Neural crest cell (in vitro differentiated cells): ENCODE measurements around the gene HK3. TPM values are rescaled to one million over a fixed set of nuclear protein-coding genes. Genes with fewer than 3 reads are reported as not detected.
"Not testable (repeated sequence)": the region's sequence is repeated elsewhere in the genome, so short reads cannot be mapped to it uniquely, and the experiment has no call there.

Experiments used
- DNase-seq: peaks from one replicate; pipeline ENCODE4 v3.0.0; 2021; ENCODE audit warnings: low read depth, mixed read lengths, low spot score
- H3K27ac Mint-ChIP-seq: one replicate; pipeline ENCODE4 v1.8.0; 2021; ENCODE audit warnings: mild to moderate bottlenecking, mixed read lengths; ENCODE audit not compliant: unreplicated experiment
- H3K27me3 Mint-ChIP-seq: 2 replicates; pipeline ENCODE4 v1.8.0; 2021; ENCODE audit warnings: low read depth, mild to moderate bottlenecking, mixed read lengths
- H3K36me3 Mint-ChIP-seq: 2 replicates; pipeline ENCODE4 v1.8.0; 2021; ENCODE audit warnings: low read depth, mild to moderate bottlenecking, mixed read lengths
- H3K4me1 Mint-ChIP-seq: 2 replicates; pipeline ENCODE4 v1.8.0; 2021; ENCODE audit warnings: mixed read lengths
- H3K4me3 Mint-ChIP-seq: one replicate; pipeline ENCODE4 v1.8.0; 2021; ENCODE audit warnings: mild to moderate bottlenecking, mixed read lengths
- H3K9me3 Mint-ChIP-seq: 2 replicates; pipeline ENCODE4 v1.8.0; 2021; ENCODE audit warnings: mixed read lengths
- total RNA-seq: library from RNA; stranded (reverse); gene quantifications from 2 replicates; pipeline ENCODE4 v1.2.1, GENCODE V29; 2021
- TF ChIP-seq, protein P1 (sequence below): fragments of 200-600 bp; sonication (generic); conservative IDR thresholded peaks from 2 replicates; pipeline ENCODE4 v1.5.0; 2021; ENCODE audit warnings: antibody characterized with exemption, mild to moderate bottlenecking

Gene HK3
- total RNA-seq, 1 donor from 2014 or later, result not detected

DNA sequence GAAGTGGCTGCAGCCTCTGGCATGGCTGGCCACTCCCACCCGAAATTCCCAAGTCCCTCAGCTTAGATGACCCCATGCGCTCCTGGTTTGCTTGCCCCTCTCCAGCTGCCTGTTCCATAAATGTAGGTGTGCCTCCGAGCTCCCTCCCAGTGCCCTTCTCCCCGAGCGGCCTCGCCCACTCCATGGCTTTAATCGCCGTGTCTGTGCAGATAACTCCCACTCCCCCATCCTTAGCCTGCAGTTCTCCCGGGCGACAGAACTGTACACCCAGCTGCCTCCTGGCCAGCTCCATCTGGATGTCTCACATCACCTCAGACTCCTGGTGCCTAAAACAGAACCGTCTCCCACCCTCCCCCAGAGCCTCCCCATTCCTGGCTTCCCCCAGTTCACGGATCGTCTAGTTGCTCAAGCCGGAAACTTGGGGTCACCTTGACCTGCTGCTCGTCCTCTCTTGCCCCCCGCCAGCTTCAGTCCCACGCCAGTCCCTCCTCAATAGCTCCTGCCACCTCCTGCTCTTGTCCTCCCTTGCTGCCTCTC, 24.1 kb downstream of the HK3 start:
- Mint-ChIP-seq H3K27me3 (peaks cover 30% of the 10 kb centered on the region), H3K4me1 (no peaks in the 10 kb centered on the region), H3K9me3 (no peaks in the 10 kb centered on the region), H3K27ac (peak overlapping the region; percentile 85), H3K4me3 (no peak overlapping the region), H3K36me3 (no peaks in the 10 kb centered on the region)
- DNase-seq, result no peak
- TF ChIP-seq, protein P1, sequence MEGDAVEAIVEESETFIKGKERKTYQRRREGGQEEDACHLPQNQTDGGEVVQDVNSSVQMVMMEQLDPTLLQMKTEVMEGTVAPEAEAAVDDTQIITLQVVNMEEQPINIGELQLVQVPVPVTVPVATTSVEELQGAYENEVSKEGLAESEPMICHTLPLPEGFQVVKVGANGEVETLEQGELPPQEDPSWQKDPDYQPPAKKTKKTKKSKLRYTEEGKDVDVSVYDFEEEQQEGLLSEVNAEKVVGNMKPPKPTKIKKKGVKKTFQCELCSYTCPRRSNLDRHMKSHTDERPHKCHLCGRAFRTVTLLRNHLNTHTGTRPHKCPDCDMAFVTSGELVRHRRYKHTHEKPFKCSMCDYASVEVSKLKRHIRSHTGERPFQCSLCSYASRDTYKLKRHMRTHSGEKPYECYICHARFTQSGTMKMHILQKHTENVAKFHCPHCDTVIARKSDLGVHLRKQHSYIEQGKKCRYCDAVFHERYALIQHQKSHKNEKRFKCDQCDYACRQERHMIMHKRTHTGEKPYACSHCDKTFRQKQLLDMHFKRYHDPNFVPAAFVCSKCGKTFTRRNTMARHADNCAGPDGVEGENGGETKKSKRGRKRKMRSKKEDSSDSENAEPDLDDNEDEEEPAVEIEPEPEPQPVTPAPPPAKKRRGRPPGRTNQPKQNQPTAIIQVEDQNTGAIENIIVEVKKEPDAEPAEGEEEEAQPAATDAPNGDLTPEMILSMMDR, result no peak

DNA sequence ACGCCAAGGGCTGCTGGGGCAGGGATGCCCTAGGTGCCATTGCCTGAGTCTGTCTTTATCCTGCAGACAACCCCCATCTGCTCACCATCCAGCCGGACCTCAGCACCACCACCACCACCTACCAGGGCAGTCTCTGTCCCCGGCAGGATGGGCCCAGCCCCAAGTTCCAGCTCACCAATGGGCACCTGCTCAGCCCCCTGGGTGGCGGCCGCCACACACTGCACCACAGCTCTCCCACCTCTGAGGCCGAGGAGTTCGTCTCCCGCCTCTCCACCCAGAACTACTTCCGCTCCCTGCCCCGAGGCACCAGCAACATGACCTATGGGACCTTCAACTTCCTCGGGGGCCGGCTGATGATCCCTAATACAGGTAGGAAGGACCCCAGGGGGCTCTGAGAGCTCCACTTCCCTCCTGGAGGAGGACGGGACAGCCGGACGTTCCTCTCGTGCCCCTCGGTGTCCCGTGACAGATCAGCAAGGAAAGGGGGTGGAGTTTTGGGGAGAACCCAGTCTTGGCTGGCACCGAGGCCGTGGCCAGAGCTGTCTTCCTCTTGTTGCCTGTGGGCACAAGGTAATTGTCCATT, 24.9 kb downstream of the HK3 start:
- H3K27ac Mint-ChIP-seq, result no peak overlapping the region

DNA sequence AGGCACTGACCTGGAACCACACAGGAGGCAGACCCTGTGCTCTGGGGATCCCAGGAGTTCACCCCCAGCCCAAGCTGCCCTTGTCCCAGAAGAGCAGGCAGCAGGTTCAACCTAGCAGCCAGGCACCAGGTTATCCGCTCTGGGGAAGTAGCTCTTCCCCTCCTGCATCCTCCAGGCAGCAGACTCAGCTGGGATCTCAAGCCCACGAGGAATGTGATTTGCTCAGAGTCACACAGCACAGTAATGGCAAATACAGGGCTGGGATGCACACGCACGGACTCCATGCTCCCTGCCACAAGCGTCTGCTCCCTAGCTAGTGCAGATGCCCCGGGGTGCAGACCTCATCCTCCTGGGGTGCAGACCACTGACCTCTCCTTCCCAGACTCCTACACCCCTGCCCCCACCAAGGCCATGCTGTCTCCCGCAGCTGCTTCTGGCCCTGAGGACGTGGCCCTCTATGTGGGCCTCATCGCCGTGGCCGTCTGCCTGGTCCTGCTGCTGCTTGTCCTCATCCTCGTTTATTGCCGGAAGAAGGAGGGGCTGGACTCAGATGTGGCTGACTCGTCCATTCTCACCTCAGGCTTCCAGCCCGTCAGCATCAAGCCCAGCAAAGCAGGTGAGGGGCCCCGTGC, 25.5 kb downstream of the HK3 start:
- Mint-ChIP-seq H3K4me3 (no peak overlapping the region), H3K9me3 (no peaks in the 10 kb centered on the region), H3K27me3 (peaks cover 34% of the 10 kb centered on the region), H3K4me1 (peaks cover 3% of the 10 kb centered on the region), H3K36me3 (no peaks in the 10 kb centered on the region), H3K27ac (no peak overlapping the region)
- DNase-seq, result no peak
- TF ChIP-seq, protein P1, result no peak

More for the DNA sequence above, 24.9 kb downstream of the HK3 start:
- peaks cover 34% of the 10 kb centered on the region for H3K27me3 Mint-ChIP-seq
- H3K4me3 Mint-ChIP-seq, result no peak overlapping the region
- H3K9me3 Mint-ChIP-seq, result no peaks in the 10 kb centered on the region
- DNase-seq, result no peak
- H3K36me3 Mint-ChIP-seq, result no peaks in the 10 kb centered on the region
- TF ChIP-seq, protein P1, result no peak
- H3K4me1 Mint-ChIP-seq, result peaks cover 3% of the 10 kb centered on the region

DNA sequence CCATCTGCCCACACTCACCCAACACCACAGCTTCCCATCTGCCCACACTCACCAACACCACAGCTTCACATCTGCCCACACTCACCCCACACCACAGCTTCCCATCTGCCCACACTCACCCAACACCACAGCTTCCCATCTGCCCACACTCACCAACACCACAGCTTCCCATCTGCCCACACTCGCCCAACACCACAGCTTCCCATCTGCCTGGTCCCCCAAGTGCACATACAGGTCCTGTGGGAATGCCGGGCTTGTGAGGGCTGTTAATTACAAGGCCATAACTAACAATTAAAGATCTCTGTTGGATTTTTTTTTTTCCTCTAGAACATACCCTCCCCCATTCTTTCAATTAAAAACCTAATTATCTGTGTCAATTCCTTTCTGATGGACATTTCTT, 26.1 kb downstream of the HK3 start:
- H3K9me3 Mint-ChIP-seq, H3K27ac Mint-ChIP-seq, DNase-seq, H3K4me1 Mint-ChIP-seq, H3K4me3 Mint-ChIP-seq, H3K36me3 Mint-ChIP-seq: not testable (repeated sequence)
- peaks cover 34% of the 10 kb centered on the region for H3K27me3 Mint-ChIP-seq

DNA sequence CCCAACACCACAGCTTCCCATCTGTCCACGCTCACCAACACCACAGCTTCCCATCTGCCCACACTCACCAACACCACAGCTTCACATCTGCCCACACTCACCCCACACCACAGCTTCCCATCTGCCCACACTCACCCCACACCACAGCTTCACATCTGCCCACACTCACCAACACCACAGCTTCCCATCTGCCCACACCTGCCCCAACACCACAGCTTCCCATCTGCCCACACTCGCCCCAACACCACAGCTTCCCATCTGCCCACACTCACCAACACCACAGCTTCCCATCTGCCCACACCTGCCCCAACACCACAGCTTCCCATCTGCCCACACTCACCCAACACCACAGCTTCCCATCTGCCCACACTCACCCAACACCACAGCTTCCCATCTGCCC, 26.6 kb downstream of the HK3 start:
- H3K9me3 Mint-ChIP-seq, H3K36me3 Mint-ChIP-seq, H3K27ac Mint-ChIP-seq, DNase-seq, H3K4me1 Mint-ChIP-seq, H3K4me3 Mint-ChIP-seq: not testable (repeated sequence)
- H3K27me3 Mint-ChIP-seq, result peaks cover 35% of the 10 kb centered on the region

DNA sequence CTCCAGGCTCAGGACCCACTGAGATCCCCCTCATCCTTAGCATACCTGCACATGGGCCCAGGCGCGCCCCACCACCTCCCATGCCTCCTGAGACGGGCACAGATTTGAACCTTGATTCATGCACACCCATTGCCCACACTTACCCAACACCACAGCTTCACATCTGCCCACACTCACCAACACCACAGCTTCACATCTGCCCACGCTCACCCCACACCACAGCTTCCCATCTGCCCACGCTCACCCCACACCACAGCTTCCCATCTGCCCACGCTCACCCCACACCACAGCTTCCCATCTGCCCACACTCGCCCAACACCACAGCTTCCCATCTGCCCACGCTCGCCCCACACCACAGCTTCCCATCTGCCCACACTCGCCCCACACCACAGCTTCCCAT, 28.5 kb downstream of the HK3 start:
- not testable (repeated sequence) for H3K27ac Mint-ChIP-seq, H3K4me3 Mint-ChIP-seq, H3K36me3 Mint-ChIP-seq, DNase-seq, H3K9me3 Mint-ChIP-seq
- Mint-ChIP-seq H3K27me3 (peaks cover 40% of the 10 kb centered on the region), H3K4me1 (peaks cover 20% of the 10 kb centered on the region)

DNA sequence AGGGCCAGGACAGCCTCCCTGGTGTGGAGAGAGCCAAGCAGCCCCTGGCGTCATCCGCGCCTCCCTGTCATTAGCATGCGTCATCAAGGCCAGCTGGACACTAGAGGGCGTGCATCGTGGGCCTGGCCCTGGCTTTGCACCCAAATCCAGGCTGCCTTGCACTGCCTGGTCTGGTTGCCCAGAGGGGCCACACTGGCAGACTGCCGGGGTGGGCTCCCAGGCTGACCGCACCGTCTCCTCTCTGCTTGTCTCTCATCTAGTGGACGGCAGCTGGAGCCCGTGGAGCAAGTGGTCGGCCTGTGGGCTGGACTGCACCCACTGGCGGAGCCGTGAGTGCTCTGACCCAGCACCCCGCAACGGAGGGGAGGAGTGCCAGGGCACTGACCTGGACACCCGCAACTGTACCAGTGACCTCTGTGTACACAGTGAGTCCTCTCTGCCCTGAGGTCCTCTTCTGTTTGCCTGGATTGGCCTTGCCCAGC, 29.0 kb downstream of the HK3 start:
- DNase-seq, result peak; percentile 68
- Mint-ChIP-seq H3K36me3 (no peaks in the 10 kb centered on the region), H3K9me3 (no peaks in the 10 kb centered on the region), H3K27me3 (peaks cover 39% of the 10 kb centered on the region), H3K4me1 (peaks cover 20% of the 10 kb centered on the region), H3K4me3 (no peak overlapping the region), H3K27ac (no peak overlapping the region)
- TF ChIP-seq, protein P1, result peak; percentile 51
